Globus pallidus (tissue), 1 donor: ENCODE results near the gene CTNNA2.
"Not testable (repeated sequence)": the region's sequence is repeated elsewhere in the genome, so short reads cannot be mapped to it uniquely, and the experiment has no call there.

Experiments
- DNase-seq: peaks from one replicate; pipeline ENCODE4 v3.0.0-alpha.2; 2015; ENCODE audit warnings: low spot score

CTNNA2 gene

DNA sequence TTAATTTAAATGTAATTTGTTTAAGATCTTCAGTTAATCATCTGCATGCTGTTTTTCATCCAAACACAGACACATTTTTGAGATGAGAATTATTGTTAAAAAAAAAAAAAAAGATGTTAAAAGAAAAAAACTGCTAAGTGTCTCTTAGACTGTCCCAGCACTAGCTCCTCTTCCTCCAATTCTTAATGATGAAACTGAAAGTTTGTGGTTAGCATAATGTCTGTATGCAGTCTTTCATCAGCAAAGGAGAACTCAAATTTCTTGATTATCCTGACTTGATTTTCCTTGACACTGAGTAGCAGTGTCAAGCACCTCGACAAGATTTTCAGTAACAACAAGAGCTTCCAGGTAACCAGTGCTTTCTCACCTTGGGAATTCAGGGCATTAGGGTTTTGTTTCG lies 517.3 kb downstream of the CTNNA2 start:
- no peak for DNase-seq

- not testable (repeated sequence) for DNase-seq
Measured at GRCh38 chr2:80032684-80033083, 519.8 kb downstream of the CTNNA2 start.

GRCh38 chr2:80035749-80036285 lies 523.0 kb downstream of the CTNNA2 start:
- no peak for DNase-seq

DNA sequence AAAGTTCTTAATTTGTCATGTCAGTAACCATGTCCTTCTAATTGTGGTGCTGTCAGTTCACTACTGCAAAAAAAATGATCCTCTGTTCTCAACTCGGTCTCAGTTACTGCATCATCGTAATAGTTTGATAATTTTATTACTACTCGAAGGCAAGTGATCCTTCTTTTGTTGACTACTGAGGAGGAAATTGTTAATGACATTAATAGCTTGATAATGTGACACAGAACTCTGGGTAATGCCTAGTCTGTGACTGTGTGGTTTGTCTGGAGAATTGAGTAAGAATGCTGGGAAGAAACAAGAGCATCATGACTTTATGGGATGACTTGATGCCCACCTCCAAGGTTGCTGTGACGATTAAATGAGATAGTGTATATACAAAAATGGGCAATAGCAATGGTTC lies 524.5 kb downstream of the CTNNA2 start:
- no peak for DNase-seq

- DNase-seq = no peak
Measured at GRCh38 chr2:80040226-80040625, 527.4 kb downstream of the CTNNA2 start.

DNA sequence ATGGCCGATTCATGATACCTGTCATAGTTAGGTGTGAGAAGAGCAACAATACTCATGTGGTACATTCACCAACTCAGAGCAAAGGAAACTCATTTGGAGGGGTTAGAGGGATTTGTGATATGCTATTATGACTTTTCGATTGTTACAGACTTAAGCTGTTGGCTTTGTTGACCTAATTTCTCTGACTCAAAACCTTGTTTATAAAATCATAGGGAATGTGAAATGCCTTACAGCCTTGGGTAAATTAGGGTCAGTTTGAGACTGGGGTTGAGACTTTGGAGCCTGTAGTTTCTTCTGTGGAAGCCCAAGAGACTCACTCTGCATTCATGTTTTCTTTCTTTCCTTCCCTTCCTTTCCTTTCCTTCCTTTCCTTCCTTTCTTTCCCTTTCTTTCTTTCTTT lies 529.8 kb downstream of the CTNNA2 start:
- DNase-seq = no peak

DNA sequence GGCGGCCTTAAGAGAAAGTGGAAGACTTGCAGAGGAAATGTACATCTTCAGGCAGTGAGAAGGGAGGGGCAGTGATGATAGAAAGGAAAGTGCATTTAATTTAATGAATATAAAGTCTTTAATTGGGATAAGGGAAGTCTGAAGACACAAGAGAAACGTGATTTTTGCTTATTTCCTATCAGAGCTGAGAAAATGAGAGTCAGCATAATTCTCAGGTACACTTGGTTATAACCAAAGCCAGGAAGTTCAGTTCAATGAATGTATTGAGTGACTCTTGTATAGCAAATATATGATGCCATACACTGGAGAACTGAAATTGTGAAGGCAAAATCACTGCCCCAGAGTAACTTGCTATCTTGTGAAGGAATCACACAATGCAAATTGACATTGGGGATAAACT lies 535.4 kb downstream of the CTNNA2 start:
- DNase-seq = no peak

DNA sequence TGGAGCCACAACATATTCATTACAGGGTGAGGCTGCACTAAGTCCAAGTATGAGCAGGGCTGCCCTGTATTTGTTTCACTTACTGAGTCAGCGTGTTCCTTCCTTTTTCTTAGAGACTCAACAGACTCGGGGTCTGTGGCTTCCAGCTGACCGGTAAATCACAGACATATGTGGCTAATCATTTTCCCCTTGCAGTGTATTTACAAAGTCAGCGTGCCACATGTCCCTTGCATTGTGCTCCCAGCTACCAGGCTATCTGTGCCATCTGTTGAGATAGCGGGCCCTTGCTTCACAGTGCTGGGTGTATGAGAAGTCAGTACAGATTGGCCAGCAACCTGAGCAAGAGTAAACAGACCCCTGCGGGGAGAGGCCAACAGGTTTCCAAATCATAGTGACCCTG lies 537.4 kb downstream of the CTNNA2 start:
- no peak for DNase-seq

GRCh38 chr2:80053522-80054345 lies 540.9 kb downstream of the CTNNA2 start:
- no peak for DNase-seq

- no peak for DNase-seq
Measured at GRCh38 chr2:80054346-80054675, 541.5 kb downstream of the CTNNA2 start.

GRCh38 chr2:80057956-80058355 lies 545.1 kb downstream of the CTNNA2 start:
- no peak for DNase-seq

DNA sequence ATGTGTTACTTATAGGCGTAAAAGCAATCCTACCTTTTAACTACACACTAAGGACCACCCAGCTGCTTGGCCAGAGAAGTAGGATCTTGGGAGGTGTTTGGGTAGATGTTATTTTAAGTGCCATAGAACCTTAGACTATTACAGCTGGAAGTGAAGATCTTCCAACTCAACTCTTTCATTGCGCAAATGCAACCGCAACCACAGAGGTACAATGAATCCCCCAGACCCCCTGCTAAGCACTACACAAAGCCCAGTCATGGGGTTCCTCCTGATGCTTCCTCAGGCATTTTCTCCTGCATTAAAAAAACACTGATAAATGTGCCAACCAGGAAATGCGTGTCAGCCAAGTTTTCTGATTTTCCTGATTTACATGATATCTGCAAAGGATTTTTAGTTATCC lies 545.7 kb downstream of the CTNNA2 start:
- DNase-seq = no peak

GRCh38 chr2:80059447-80059846 lies 546.6 kb downstream of the CTNNA2 start:
- no peak for DNase-seq

GRCh38 chr2:80061881-80062280 lies 549.0 kb downstream of the CTNNA2 start:
- peak; percentile 43 for DNase-seq

DNA sequence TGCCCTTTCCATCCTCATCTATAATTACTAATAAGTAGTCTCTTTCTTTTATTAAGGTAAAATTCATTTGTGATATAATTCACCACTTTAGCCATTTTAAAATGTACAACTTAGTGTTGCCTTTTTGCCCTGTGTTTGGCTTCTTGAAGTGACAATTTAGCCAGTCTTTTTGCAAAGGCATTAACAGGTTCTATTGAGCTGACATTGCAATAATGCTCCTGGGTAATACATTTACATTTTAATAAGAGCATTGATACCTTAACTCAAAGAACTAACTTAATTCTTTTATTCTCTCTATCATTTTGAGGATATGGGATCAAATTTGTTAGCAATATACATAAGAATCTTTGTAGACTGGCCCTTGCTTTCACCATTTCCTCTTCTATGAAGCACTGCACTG lies 549.4 kb downstream of the CTNNA2 start:
- DNase-seq = no peak

DNA sequence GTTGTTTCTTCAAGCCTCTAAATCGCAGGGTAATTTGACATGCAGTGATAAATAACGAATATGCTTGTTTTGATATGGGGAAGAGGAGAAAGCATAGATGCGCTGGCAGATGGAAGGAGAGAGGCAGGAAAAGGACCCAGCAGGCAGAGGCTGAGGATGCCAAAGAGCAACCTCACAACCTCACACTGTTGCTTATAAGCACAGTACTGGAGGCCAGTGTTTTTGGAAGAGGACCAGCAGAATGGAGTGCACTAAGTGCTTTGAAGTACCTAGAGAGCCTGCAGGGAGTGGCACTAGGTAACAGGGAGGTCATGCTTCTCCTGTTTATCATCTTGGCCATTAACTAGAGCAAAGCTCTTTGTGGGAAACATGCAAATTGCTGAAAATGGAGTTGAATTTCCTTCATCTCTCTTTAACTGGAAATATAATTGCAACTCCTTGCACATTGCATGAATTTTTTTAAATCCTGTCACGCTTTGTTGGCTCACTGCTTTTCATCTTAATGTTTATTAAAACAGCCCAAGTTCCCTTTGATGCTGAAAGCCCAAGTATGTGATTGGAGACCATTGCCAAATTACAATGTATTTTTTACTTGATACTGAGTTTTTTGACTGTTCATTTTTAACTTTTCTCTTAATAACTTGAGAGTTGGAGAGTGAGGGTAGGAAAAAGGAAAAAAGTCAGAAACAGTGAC lies 555.3 kb downstream of the CTNNA2 start:
- DNase-seq = no peak

- no peak for DNase-seq
Measured at GRCh38 chr2:80070587-80070986, 557.7 kb downstream of the CTNNA2 start.

DNA sequence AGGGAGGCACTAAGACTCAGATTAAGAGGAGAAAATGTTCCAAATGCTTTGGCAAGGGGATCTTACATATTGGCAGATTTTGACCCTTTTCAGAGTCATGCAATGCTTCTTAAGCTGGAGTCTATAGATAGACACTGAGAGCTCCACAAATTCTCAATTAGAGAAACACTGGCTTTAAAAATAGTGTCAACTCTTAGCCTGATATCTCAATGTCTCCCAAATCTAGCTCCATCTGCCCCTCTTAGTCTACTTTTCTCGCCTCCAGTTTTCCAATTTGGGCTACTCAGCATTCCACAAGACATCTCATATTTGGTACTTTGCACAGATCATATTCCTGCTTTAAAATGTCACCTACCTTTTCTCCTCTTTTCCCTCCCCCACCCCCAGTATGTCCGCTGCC lies 559.1 kb downstream of the CTNNA2 start:
- DNase-seq = no peak

- peak; percentile 65 for DNase-seq
Measured at GRCh38 chr2:80073134-80073561, 560.3 kb downstream of the CTNNA2 start.

- DNase-seq = no peak
Measured at GRCh38 chr2:80074321-80075070, 561.6 kb downstream of the CTNNA2 start.

DNA sequence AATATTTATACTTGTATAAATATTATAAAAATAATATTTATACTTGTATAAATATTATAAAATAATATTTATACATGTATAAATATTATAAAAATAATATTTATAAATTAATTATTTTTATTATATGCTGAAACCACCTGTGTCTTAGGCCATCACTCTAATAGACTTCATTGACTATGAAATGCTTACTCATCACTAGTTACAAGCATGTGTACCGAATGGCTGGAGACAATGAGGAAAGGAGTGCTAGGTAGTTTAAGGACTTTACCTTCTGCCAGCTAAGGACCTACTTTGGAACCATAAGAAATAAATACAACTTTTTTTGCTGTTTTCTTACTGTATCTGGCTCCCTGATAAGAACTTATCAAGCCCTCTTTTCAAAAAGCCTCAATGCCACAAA lies 562.9 kb downstream of the CTNNA2 start:
- DNase-seq = no peak

GRCh38 chr2:80078290-80079036 lies 565.6 kb downstream of the CTNNA2 start:
- DNase-seq = no peak
